ENCODE data around the gene PAIP2.

The PAIP2 gene

GRCh38 chr5:139414581-139415130 lies 73.0 kb downstream of the PAIP2 start:
- H3K9me3 ChIP-seq (replicated peaks; ENCODE audit: insufficient read depth, low read length): no peaks in the 10 kb centered on the region
- H4K20me1 ChIP-seq (ENCODE audit: insufficient read depth, low read length): no peaks in the 10 kb centered on the region
- peak overlapping the region; percentile 4; the same call in 1 of the 2 replicates for H2AFZ ChIP-seq (ENCODE audit: low read length)
- no peaks in the 10 kb centered on the region for H3K9me2 ChIP-seq (replicated peaks; ENCODE audit: insufficient read depth, low read length)
- H3K4me1 ChIP-seq (ENCODE audit: low read length): peaks cover 57% of the 10 kb centered on the region
- H3K27ac ChIP-seq (ENCODE audit: low read length): peak overlapping the region; percentile 95
- H3K79me2 ChIP-seq (ENCODE audit: low read length): no peaks in the 10 kb centered on the region
- H3K27me3 ChIP-seq (replicated peaks; ENCODE audit: insufficient read depth, low read length): no peaks in the 10 kb centered on the region
- H3K4me2 ChIP-seq (ENCODE audit: low read depth, low read length): peak overlapping the region; percentile 63
- no peaks in the 10 kb centered on the region for H3K36me3 ChIP-seq (replicated peaks; ENCODE audit: insufficient read depth, low read length)
- TF ChIP-seq, protein P1, sequence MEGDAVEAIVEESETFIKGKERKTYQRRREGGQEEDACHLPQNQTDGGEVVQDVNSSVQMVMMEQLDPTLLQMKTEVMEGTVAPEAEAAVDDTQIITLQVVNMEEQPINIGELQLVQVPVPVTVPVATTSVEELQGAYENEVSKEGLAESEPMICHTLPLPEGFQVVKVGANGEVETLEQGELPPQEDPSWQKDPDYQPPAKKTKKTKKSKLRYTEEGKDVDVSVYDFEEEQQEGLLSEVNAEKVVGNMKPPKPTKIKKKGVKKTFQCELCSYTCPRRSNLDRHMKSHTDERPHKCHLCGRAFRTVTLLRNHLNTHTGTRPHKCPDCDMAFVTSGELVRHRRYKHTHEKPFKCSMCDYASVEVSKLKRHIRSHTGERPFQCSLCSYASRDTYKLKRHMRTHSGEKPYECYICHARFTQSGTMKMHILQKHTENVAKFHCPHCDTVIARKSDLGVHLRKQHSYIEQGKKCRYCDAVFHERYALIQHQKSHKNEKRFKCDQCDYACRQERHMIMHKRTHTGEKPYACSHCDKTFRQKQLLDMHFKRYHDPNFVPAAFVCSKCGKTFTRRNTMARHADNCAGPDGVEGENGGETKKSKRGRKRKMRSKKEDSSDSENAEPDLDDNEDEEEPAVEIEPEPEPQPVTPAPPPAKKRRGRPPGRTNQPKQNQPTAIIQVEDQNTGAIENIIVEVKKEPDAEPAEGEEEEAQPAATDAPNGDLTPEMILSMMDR (IDR thresholded peaks at IDR 0.05; ENCODE audit: low read length): no peak; the same call in 1 of the 2 replicates
- TF ChIP-seq EZH2phosphoT487 (IDR thresholded peaks at IDR 0.05; ENCODE audit: low read length) (no peak), EZH2 (optimal IDR thresholded peaks at IDR 0.05; ENCODE audit: low read depth, low read length) (no peak)
- peak; percentile 88 for DNase-seq
- H3K9ac ChIP-seq (ENCODE audit: low read length): peak overlapping the region; percentile 83
- peak overlapping the region; percentile 34 for H3K4me3 ChIP-seq (ENCODE audit: low read length)
- peaks cover 34% of the 10 kb centered on the region for H3F3A ChIP-seq (ENCODE audit: insufficient read depth, low read length)

DNA sequence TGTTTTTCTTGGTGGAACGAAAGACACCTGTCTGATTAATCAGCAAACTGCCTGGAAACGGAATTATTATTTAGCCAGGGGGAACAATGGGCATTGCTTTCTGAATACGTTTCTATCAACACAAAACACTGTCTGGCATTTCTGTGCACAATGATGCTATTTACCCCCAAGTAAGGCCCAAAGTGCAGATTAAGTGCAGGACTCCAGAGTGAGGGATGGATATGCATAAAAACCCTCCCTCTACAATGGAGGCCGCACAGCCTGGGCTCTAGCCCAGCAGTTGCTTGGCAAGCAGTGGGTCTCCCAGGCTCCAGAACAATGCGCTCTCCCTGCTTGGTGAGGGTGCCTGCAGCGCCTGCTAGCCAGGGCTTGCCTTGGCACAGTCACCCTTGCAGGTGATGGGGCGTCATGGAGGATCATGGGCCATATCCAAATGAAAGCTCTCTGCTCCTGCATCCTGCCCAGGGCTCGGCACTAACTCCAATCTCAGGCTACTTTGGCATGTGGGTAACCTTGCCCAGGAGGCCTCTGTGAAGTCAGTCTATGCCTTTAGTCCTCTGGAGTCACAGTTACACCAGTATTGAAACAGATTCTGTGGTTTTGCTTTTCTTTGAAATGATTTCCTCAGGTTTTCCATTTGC lies 73.7 kb downstream of the PAIP2 start:
- TF ChIP-seq, protein P1 (IDR thresholded peaks at IDR 0.05; ENCODE audit: low read length): no peak
- TF ChIP-seq EZH2 (optimal IDR thresholded peaks at IDR 0.05; ENCODE audit: low read depth, low read length) (no peak), EZH2phosphoT487 (IDR thresholded peaks at IDR 0.05; ENCODE audit: low read length) (no peak)
- Histone ChIP-seq H3K4me1 (ENCODE audit: low read length) (peaks cover 57% of the 10 kb centered on the region), H3F3A (ENCODE audit: insufficient read depth, low read length) (peaks cover 34% of the 10 kb centered on the region), H3K4me2 (ENCODE audit: low read depth, low read length) (peak overlapping the region; percentile 63), H3K9me3 (replicated peaks; ENCODE audit: insufficient read depth, low read length) (no peaks in the 10 kb centered on the region), H3K4me3 (ENCODE audit: low read length) (peak overlapping the region; percentile 32), H3K36me3 (replicated peaks; ENCODE audit: insufficient read depth, low read length) (no peaks in the 10 kb centered on the region), H3K27ac (ENCODE audit: low read length) (peak overlapping the region; percentile 95), H3K27me3 (replicated peaks; ENCODE audit: insufficient read depth, low read length) (no peaks in the 10 kb centered on the region), H2AFZ (ENCODE audit: low read length) (peak overlapping the region; percentile 4), H3K79me2 (ENCODE audit: low read length) (no peaks in the 10 kb centered on the region), H4K20me1 (ENCODE audit: insufficient read depth, low read length) (no peaks in the 10 kb centered on the region), H3K9me2 (replicated peaks; ENCODE audit: insufficient read depth, low read length) (no peaks in the 10 kb centered on the region), H3K9ac (ENCODE audit: low read length) (peak overlapping the region; percentile 83)
- DNase-seq: peak; percentile 73

- Histone ChIP-seq H2AFZ (ENCODE audit: low read length) (peak overlapping the region; percentile 4; the same call in 1 of the 2 replicates), H3K9me2 (replicated peaks; ENCODE audit: insufficient read depth, low read length) (no peaks in the 10 kb centered on the region), H3K4me2 (ENCODE audit: low read depth, low read length) (peak overlapping the region; percentile 63), H4K20me1 (ENCODE audit: insufficient read depth, low read length) (no peaks in the 10 kb centered on the region), H3K9ac (ENCODE audit: low read length) (peak overlapping the region; percentile 83), H3K27ac (ENCODE audit: low read length) (peak overlapping the region; percentile 95), H3K4me3 (ENCODE audit: low read length) (no peak overlapping the region), H3K27me3 (replicated peaks; ENCODE audit: insufficient read depth, low read length) (no peaks in the 10 kb centered on the region), H3K36me3 (replicated peaks; ENCODE audit: insufficient read depth, low read length) (no peaks in the 10 kb centered on the region), H3F3A (ENCODE audit: insufficient read depth, low read length) (peaks cover 34% of the 10 kb centered on the region), H3K4me1 (ENCODE audit: low read length) (peaks cover 57% of the 10 kb centered on the region), H3K79me2 (ENCODE audit: low read length) (no peaks in the 10 kb centered on the region), H3K9me3 (replicated peaks; ENCODE audit: insufficient read depth, low read length) (no peaks in the 10 kb centered on the region)
- TF ChIP-seq EZH2phosphoT487 (IDR thresholded peaks at IDR 0.05; ENCODE audit: low read length) (no peak), EZH2 (optimal IDR thresholded peaks at IDR 0.05; ENCODE audit: low read depth, low read length) (no peak)
- TF ChIP-seq, protein P1 (IDR thresholded peaks at IDR 0.05; ENCODE audit: low read length): no peak
- no peak for DNase-seq
Observed at GRCh38 chr5:139415869-139416268, 74.2 kb downstream of the PAIP2 start.
